Middle frontal gyrus (tissue), 1 donor: ENCODE data around the gene DAB1.

ENCODE experiments used
- DNase-seq: peaks from one replicate; pipeline ENCODE4 v3.0.0-alpha.2; 2015; ENCODE audit warnings: low spot score; ENCODE audit errors: extremely low spot score

Gene DAB1

DNA sequence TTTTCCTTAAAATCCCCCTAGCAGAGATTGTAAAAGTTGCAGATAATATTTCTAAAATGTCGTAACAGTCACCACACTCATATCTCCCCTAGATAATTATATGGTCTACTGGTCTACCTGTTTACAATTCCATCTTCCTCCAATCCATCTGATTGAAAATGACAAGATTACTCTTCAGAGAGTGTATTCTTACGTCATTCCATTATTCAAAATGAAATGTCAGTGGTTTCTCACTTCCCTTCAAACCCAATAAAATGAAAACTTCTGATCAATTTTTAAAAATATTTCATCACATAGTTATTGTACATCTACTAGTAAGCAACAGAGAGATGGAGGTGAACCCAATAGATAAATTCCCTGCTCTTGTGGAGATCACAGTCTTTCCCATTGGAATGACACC lies 255.9 kb downstream of the DAB1 start:
- DNase-seq: no peak

DNA sequence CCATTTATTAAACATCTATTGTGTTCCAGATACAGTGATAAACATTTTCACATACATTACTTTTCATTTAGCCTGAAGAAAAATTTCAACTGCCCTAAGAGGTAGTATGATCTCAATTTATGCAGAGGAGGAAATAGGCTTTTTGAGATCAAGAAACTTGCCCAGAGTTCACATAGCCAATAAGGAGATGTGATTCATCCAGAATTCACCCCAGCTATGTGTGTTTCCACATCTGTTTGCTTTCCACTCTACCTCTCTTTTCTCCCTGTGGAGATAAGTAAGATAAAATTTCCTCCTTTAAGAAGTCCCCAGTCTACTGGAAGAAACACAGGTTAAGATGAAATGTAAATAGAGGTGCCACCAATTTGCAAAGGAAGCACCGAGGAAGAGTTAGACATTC lies 258.3 kb downstream of the DAB1 start:
- no peak for DNase-seq

DNA sequence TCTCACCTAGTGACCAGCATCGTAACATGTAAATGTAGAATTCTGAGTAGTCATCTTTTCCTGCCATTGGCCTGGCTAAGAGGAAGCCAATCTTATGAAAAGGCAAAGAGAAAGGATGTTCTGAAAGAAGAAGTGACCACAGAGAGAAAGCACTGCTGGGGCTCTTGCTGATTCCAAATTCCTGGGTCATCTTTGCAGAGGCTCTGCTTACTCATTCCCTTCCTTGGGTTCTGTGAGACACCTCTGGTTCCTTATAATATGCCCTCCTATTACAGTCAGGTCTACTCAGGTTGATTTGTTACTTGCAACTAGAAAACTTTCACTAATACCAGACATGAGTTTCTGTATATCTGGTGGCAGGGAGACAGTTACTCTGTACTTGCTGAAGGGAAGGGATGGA lies 259.3 kb downstream of the DAB1 start:
- no peak for DNase-seq

DNA sequence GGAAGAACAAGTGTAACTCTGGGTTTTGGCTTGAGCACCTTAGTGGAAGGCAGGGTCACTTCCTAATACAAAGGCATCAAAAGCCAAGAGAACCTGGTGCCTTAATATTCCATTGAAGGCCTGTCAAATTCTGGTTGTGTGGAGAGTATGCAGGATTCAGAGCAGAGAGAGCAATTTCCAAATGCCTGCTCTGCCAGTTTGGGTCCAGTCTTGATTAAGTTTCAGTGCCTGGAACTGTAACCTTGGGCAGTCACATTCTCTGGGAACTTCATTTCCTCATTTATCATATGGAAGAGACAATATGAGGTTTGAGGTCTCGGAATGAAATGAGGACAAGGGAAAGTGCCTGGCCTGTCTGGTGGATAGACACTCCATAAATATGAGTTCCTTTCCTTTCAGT lies 260.1 kb downstream of the DAB1 start:
- no peak for DNase-seq

DNA sequence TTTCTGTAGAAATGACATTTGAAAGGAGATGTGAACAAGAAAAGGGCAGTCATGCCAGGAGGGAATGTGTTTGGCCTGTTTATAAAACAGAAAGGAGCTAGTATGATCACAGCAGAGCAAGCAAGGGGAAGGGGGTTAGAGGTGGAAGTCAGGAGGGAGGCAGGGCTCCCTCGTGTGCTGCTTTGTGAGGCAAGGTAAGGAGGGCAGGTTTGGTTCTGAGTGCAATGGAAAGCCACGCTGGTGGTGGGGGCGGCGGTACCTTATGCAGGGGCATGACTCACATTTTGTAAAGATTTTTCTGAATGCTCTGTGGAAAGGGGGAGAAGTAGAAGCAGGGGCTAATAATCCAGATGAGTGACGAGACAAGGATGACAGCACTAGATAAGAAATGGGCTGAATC lies 260.5 kb downstream of the DAB1 start:
- DNase-seq: no peak

DNA sequence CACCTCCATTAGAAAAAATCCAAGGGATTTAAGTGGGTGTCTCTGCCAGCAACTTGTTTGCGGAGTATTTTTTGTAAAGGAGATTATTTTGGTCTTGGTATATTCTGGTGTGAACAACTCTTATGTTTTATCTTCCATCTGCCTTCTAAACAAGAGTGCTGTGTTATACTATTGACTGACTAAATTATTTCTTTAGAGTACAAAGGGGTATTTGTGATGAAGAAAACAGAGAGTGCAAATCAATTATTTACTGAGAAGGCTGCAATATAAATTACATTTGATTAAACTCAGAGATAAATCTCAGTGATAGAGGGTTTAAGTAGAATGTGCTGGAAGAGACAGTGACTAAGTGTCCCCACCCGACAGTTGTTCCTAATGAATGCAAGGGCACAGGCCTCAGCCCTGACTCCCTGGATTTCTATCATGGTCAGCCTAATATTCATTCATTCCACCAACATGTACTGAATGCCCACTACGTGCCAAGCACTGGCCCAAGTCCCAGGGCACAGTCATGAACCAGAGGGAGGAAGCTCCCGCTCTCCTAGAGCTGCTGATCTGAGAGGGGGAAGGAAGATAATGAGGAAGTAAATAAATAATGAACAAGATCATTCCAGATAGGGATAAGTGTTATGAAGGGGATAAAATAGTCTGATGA lies 261.1 kb downstream of the DAB1 start:
- DNase-seq: no peak

DNA sequence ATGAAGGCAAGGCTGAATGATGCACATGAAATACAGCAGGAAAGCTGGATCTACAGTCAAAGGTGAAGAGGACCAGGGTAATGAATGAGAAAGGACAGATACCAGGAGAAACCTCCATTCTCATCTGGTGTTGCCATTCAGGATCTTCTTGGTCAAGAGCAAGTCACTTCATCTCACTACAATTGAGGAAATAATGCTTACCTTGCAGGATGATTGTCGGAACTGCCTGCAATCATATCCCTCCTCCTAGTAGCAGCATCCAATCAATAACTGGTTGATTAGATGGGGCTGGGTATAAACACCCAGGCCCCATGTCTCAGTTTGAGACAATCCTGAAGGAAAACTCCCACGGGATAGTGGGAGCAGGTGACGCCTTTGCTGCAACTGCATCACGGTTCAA lies 263.3 kb downstream of the DAB1 start:
- no peak for DNase-seq

DNA sequence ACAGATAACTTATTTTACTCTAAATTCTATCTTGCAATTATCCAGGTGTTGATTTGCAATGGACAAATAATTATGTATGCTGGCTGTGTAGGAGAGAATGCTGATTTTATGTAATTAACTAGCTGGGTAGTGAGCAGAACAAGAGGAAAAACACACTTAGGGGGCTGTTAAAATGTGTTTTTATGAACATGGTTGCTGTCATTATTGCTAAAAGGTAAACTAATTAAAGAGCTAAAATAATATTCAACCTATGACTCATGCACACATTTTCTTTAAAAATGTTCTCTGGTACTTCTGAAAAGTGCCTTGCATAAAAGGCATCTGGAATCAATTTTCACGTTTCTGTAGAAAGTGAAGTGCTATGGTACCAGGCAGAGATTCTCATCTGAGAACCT lies 265.3 kb downstream of the DAB1 start:
- DNase-seq: no peak

DNA sequence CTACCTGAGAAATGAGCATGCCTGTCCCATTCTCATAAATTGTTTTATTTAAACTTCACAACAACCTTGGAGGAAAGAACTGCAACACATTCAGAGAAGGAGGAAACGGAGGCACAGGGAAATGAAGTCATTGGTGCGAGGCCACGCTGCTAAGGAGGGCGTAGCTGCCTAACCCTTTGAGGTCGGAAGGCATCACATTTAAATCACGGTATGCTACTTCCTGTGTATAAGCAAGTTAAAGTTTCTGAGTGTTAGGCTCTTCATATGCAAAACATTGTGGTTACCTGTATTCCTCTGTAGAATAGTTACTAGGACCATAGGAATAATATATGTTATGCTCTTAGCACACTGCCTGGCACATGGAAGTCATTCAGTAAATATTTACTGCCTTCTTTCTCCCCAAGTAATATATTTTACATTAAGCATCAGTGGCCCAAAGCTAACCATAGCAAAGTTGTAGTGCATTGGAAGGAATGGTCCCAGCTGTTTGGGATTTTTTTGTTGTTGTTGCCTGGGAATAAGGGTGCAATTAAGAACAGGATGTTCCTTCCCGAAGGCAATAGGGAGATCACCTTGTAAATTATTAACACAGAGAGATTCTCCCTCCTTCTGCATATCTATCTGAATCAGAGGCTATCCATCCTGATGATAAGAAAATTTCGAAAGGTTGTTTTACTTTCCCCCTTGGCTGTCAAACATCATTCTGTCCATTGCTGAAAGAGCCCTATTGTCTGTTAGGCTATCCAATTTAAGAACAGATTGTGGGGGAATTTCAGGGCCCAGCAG lies 265.8 kb downstream of the DAB1 start:
- no peak for DNase-seq

DNA sequence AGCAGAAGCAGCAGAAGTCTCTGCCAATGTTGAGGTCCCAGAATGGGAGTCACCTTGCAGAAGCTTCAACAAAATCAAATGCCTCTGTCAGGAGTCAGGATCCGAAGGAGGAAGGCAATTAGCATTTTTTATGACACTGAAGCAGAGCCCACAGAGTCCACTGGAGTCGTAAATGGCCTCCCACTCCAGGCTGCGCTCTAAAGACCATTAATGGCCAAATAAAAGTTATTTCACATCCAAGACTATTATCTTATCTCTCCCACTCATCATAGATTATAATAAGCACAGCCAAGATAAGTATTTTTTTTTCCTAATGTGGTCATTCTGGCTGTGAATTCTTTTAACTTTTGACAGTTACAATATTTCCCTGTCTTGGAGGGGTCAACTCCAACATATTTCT lies 267.0 kb downstream of the DAB1 start:
- DNase-seq: no peak

DNA sequence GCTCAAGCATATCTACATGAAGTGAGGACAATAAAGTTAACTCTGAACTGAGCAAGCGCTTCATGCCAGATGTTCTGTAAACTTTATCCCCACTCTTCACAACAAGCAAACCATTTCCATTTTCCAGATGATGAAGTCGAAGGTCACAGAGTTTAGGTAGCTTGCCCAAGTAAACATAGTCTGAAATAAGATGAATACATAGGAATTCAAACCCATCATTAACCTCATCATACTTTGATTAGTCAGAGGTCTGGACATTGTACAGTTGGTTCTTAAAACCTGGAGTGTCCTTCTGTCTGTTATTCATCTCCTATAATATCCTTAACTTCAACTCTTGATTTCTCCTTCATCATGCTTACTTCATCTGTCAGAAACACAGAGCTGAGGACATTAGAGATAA lies 277.8 kb downstream of the DAB1 start:
- DNase-seq: no peak

DNA sequence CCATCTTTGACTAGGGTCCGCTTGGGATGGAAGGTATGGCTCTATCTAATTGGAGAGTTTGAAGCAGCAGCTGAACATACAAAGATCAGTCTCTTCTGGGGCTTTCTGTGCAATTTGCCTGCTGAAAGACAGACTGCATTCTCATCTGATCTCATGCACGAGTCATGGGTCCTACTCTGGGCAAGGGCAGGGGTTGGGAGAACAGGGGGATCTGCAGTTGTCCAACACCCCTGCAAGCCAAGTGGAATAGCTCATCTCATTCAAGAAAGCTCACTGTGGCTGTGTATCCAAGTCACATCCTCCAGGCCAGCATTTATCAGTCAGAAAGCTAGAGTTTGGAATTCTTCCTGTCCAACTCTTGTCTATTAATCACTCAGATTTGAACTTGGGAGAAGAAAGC lies 280.9 kb downstream of the DAB1 start:
- DNase-seq: no peak

DNA sequence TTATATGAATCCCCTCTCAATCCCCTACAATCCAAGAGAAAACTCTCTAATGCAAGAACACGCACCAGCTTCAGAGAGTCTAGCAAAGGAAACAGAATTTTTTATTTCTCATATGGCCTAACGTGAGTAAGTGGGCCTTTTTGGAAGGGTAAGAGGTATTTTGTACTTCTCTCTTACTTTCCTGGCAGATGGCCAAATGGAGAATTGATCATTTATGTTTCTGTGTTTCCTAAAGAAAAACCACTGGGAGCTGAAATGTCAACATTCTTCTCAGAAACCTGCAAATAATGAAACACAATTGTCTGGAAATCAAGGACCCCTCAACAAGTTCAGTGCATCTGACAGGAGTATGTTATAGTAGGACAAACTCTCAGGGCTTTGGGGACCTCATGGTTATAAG lies 281.7 kb downstream of the DAB1 start:
- no peak for DNase-seq

DNA sequence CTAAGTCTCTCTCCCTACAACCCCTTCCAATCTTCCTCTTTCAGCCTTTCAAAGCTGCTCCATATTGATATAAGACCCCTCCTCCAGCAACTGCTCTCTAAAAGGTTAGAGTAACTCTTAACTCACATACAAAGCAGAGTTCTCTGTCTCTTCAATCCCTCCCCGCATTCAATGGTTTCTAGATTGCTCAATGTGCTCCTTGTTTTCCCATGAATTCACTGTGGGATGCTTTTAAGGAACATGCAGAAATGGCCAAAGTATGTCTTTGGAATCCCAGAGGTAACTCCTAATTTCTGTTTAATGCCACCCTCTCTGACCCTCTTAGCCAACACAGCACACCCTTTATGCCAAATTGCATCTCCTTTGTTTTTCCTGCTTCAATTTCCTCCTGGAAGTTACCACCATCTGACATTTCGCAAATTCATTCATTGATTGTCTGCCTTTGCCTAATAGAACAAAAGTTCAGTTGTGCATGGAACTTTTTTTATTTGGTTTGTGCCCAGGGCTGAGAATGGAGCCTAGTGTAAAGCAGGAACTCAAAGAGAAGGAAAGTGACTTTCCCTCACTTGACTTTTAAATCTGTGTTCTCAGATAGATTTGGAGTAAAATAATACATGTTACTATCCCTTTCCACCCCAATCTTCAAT lies 285.3 kb downstream of the DAB1 start:
- no peak for DNase-seq

DNA sequence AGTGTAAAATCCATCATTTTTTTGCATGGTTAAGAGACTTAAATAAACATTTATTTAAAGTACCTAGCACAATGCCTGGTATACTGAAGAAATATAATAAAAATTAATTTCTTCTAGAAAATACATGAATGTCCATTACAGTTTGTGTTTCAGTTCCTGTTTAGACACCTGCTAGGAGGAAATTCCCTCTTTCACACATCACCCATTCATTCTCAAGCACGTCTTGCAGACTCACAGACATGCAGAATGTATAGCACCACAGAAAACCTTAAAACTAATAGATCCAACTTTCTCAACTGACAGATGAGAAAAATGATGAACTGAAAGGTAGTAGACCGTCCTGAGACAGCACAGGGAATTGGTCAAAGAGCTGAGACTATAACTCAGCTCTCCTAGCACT lies 285.9 kb downstream of the DAB1 start:
- no peak for DNase-seq

DNA sequence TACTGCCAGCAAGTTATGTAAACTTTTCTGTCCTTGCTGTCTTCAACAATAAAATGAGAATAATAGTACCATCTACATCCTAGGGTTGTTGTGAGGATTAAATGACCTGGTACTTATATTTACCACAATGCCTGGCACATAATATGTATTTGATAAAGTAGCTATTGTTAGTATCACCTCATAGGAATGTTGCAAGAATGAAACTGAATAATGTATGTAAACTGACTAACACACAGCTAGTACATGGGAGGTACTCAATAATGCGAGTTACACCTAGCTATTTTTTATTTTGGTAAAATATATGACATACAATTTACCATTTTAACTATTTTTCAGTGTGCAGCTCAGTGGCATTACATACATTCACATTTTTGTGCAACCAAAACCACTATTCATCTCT lies 289.1 kb downstream of the DAB1 start:
- DNase-seq: no peak

DNA sequence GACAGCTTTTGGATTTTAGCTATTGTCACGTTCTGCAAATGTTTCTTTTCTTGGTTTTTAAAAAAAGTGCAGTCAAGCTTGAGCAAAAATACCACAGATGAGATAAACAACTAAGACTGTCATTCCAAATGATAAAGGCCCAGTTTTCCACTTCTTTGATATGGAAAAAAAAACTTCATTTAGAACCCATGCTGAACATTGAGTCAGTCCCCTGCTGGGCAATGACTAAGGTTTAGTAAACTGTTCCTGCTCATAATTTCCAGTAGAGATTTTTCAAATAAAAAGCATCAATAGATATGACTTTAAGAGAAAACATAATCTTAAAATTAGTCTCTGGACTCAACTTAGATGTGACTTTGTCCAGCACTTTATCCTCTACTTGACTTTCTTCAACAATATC lies 290.2 kb downstream of the DAB1 start:
- no peak for DNase-seq

DNA sequence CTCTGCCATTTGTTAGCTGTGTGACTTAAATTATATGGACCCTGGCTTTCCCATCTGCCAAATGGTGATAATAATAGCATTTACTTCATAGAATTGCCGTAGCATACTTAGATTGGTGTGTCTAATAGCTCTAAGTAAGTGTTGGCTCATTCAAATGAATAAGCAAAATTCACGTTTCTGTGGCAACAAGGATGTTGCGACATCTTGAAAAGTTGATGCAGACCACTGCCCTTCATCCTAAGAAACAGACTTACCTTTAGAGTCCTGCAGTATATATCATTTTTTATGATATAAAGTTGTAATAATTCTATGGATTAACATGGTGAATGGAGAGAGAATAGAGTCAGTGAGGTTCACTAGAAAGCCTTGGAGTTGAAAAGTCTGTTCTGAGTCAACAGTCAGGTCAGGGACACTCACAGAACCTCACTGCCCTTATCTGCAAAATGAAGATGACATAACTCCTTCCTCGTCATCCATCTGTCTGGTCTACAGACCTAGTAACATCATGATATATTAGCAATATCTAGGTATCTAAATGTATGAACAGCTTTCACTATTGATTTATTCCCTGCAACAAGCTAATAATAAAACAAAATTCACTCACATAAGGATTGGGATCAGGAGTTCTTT lies 290.8 kb downstream of the DAB1 start:
- no peak for DNase-seq

DNA sequence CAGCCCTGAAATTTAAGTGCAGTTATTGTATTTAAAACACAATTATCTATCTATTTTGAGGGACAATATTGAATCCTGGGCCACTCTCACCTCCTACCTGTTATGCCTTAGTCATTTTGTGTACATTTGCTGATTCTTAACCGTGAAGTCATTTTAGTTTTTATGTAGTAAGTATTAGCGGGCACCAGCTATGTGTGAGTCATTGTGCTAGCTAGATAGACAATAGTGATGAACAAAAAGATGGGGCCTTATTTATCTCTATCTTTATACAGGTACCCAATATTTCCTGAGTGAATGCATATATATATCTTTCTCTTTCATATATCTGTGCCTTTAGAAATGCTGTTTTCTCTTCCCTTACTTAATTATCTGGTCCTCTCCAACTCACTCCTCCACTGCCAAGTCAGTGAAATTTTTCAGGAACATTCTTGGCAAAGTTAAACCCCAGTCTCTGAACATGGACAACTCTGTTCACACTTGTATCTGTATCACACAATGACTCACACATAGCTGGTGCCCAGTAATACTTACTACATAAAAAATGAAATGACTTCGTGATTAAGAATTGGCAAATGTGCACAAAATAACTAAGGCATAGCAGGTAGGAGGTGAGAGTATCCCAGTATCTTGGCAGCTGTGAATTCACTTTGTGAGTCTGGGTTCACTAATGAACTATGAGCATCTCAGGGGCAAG lies 292.0 kb downstream of the DAB1 start:
- DNase-seq: no peak

DNA sequence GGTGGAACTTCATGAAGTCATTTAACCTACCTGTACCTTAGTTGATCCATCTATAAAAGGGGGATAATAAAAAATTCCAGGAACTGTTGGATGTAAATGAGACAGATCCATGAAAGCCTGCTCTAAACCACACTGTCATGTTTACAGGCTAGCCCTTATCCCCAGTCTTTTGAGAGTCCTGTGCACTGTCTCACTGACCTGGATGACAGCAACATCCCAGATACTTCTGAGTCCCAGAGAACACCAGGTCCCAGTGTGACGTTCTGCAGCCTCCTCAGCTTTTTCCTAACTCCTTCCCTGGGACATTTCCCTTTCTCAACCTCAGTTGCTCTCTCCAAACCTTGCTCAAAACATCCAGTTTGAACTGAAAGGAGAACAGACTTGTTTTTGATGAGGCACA lies 292.6 kb downstream of the DAB1 start:
- no peak for DNase-seq

DNA sequence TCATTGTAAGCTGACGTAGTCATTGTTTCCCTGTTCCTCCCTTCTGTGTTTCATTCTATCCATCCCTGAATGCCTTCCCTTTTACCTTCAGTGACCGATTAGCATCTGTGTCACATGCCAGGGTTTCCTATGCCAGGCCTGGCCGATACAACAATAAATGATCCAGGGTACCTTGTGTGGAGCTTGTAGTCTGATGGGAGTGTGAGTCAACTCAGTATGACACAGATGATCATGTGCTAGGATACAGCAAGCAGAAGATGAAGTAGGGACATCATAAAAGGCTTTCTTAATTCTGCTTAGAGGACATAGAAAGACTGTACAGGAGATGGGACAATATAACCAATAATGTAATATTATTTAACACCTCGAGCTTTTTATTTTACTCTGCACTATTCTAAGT lies 294.0 kb downstream of the DAB1 start:
- DNase-seq: no peak

DNA sequence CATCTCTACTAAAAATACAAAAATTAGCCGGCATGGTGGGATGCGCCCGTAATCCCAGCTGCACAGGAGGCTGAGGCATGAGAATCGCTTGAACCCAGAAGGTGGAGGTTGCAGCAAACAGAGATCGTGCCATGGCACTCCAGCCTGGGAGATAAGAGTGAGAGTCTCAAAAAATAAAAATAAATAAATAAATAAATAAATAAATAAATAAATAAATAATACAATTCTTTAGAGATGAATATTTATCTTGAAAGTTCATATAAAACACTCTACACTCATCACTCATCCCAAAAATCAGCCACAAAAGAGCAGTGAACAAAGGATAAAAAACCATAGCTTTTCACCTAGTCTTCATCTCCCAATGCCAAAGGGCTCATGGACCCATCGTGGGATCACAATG lies 295.9 kb downstream of the DAB1 start:
- DNase-seq: no peak
